ENCODE measurements around the gene SBF1.
"Not testable (repeated sequence)": the region's sequence is repeated elsewhere in the genome, so short reads cannot be mapped to it uniquely, and the experiment has no call there.

Gene SBF1

DNA sequence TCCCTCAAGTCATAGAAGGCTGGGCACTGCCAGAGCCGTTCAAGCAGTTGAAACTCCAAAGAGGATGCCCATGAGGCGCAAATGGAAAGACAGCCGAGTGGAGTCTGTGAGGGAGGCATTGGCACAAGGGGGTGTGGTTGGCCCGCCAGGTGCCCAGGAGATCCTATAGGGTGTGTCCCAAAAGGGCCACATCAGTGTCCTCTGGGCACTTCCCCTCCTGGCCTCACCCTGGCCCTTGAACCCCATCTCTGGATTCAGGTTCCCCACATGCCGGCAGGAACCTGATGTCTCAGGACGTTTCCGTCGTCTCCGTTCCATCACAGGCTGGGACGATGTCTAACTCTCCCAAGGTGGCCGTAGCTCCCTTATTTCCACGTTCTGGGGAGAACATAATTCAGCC is 54.3 kb downstream of the SBF1 start:
- Histone ChIP-seq H3K36me3 (ENCODE audit: control insufficient read depth, insufficient read depth, low read length) (peaks cover 64% of the 10 kb centered on the region), H3K27ac (ENCODE audit: insufficient read depth, low read depth, low read length, poor library complexity, severe bottlenecking) (no peak overlapping the region), H3K4me3 (ENCODE audit: insufficient read depth, low read depth, low read length) (no peak overlapping the region), H3K4me1 (ENCODE audit: control insufficient read depth, insufficient read depth, low read length) (no peaks in the 10 kb centered on the region), H3K9me3 (ENCODE audit: control insufficient read depth, low read length) (no peaks in the 10 kb centered on the region), H3K27me3 (ENCODE audit: control insufficient read depth, insufficient read depth, low read length, poor library complexity, severe bottlenecking) (no peaks in the 10 kb centered on the region)
- WGBS, 2 experiments = 96% methylated on average over 12 of the region's 12 CpGs

DNA sequence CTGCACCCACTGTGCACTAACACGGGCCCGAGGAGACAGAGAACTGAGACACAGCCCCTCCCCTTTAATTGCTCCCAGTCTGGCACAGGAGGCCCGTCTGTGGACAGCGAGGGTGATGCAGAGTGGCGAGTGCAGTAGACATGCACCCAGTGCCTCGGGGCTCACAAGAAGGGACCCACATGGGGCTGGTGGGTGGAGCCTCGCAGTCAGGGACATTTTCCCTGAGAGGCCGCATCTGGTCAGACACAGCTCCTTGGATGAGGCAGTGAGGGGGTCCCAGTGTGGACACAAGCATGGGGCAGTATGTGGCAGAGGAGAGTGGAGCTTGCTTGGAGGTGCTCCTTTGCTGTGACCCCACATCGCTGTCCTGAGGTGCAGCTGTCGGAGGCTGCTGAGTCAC is 54.8 kb downstream of the SBF1 start:
- 96% methylated on average over 10 of the region's 10 CpGs for WGBS, 2 experiments
- peaks cover 63% of the 10 kb centered on the region for H3K36me3 ChIP-seq (ENCODE audit: control insufficient read depth, insufficient read depth, low read length)
- H3K4me1 ChIP-seq (ENCODE audit: control insufficient read depth, insufficient read depth, low read length) = no peaks in the 10 kb centered on the region
- H3K27ac ChIP-seq (ENCODE audit: insufficient read depth, low read depth, low read length, poor library complexity, severe bottlenecking) = no peak overlapping the region
- no peak overlapping the region for H3K4me3 ChIP-seq (ENCODE audit: insufficient read depth, low read depth, low read length)
- H3K27me3 ChIP-seq (ENCODE audit: control insufficient read depth, insufficient read depth, low read length, poor library complexity, severe bottlenecking) = no peaks in the 10 kb centered on the region
- no peaks in the 10 kb centered on the region for H3K9me3 ChIP-seq (ENCODE audit: control insufficient read depth, low read length)

DNA sequence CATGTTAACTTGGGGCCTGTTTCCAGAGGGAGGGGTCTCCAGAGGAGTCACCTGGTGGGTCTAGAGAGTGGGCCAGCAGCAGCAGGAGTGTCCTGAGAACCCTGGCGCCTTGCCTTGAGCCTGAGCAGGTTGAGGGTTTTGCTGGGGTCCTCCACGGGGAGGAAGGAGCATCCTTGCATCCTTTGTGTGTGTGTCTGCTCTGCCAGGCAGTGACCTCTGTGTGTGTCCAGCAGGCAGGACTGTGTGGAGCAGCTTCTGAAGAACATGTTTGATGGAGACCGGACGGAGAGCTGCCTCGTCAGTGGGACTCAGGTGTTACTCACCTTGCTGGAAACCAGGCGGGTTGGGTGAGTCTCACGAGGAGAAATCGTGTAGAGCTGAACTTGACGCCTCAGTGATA is 55.7 kb downstream of the SBF1 start:
- 96% methylated on average over 9 of the region's 9 CpGs for WGBS, 2 experiments
- no peaks in the 10 kb centered on the region for H3K9me3 ChIP-seq (ENCODE audit: control insufficient read depth, low read length)
- no peaks in the 10 kb centered on the region for H3K4me1 ChIP-seq (ENCODE audit: control insufficient read depth, insufficient read depth, low read length)
- H3K27ac ChIP-seq (ENCODE audit: insufficient read depth, low read depth, low read length, poor library complexity, severe bottlenecking) = no peak overlapping the region
- no peak overlapping the region for H3K4me3 ChIP-seq (ENCODE audit: insufficient read depth, low read depth, low read length)
- peaks cover 63% of the 10 kb centered on the region for H3K36me3 ChIP-seq (ENCODE audit: control insufficient read depth, insufficient read depth, low read length)
- no peaks in the 10 kb centered on the region for H3K27me3 ChIP-seq (ENCODE audit: control insufficient read depth, insufficient read depth, low read length, poor library complexity, severe bottlenecking)

DNA sequence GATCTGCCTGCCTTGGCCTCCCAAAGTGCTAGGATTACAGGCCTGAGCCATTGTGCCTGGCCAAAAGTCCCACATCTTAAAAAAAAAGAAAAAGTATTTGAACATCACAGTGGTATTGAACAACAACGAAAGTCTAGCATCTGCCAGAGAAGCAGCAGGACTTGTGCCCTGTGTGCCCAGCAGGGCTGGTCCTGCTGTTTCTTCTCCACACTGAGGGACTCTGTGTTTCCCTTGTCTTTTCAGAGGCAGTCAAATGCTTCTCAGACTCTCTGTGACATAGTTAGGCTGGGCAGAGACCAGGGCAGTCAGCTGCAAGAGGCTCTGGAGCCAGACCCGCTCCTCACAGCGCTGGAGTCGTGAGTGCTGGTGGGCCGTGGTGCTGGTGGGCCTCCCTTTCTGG is 56.2 kb downstream of the SBF1 start:
- Histone ChIP-seq H3K36me3 (ENCODE audit: control insufficient read depth, insufficient read depth, low read length) (peaks cover 65% of the 10 kb centered on the region), H3K4me1 (ENCODE audit: control insufficient read depth, insufficient read depth, low read length) (no peaks in the 10 kb centered on the region), H3K27ac (ENCODE audit: insufficient read depth, low read depth, low read length, poor library complexity, severe bottlenecking) (no peak overlapping the region), H3K4me3 (ENCODE audit: insufficient read depth, low read depth, low read length) (no peak overlapping the region), H3K27me3 (ENCODE audit: control insufficient read depth, insufficient read depth, low read length, poor library complexity, severe bottlenecking) (no peaks in the 10 kb centered on the region), H3K9me3 (ENCODE audit: control insufficient read depth, low read length) (no peaks in the 10 kb centered on the region)
- WGBS, 2 experiments = 93 to 97% methylated on average over 5 of the region's 5 CpGs

DNA sequence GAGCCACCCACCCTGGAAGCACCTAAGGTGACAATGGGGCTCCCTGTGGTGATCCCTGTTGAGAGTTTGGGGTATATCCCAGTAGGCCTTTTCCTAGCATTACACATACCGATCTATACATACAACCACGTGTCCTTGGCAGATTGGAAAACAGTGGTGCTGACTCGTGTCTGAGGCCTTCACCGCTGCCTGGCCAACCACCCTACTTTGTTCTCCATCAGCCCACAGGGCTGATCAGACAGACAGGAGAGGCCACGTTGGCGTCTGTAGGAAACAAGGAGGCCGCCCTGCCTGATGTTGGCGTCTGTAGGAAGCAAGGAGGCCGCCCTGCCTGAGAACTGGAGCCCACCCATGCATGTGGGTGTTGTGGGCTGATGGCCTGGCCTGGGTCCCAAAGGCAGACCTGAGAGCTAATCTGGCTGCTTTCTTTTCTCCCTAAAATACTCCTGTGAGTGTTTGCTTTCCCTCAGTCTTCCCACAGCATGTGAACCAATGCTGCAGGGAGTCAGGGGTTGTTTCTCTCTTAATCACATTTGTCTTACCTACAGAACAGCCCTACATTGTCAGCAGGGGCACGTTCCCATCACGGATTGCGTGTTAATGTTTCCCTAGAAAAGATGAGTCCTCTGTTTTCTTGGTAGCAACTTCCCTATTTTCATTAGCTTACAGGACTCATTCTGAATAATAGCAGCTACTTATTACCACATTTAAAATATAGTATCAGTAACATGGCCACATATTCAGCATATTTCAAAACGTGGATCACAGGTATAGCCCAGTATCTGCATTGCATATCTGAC is 57.2 kb downstream of the SBF1 start:
- 96% methylated on average over 13 of the region's 13 CpGs for WGBS, 2 experiments
- H3K9me3 ChIP-seq (ENCODE audit: control insufficient read depth, low read length) = no peaks in the 10 kb centered on the region
- H3K4me3 ChIP-seq (ENCODE audit: insufficient read depth, low read depth, low read length) = no peak overlapping the region
- H3K27me3 ChIP-seq (ENCODE audit: control insufficient read depth, insufficient read depth, low read length, poor library complexity, severe bottlenecking) = no peaks in the 10 kb centered on the region
- H3K4me1 ChIP-seq (ENCODE audit: control insufficient read depth, insufficient read depth, low read length) = no peaks in the 10 kb centered on the region
- no peak overlapping the region for H3K27ac ChIP-seq (ENCODE audit: insufficient read depth, low read depth, low read length, poor library complexity, severe bottlenecking)
- peaks cover 61% of the 10 kb centered on the region for H3K36me3 ChIP-seq (ENCODE audit: control insufficient read depth, insufficient read depth, low read length)

DNA sequence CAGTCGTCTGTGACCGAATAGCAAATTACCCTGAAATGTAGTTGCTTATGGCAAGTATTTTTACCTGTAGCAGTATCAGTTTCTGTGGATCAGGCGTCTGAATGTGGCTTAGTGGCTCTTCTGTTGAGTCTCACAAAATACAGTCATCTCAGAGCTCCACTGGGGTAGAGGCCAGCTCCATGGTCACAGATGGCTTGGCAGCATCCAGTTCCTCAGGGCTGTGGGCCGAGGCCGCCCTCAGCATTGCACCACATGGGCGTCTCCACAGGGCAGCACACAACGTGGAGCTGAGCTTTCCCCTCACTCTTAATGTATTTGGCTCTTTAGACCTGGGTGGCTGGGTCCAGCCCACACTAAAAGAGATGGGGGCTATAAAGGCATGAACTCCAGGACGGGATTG is 57.8 kb downstream of the SBF1 start:
- H3K27ac ChIP-seq (ENCODE audit: insufficient read depth, low read depth, low read length, poor library complexity, severe bottlenecking) = no peak overlapping the region
- no peaks in the 10 kb centered on the region for H3K27me3 ChIP-seq (ENCODE audit: control insufficient read depth, insufficient read depth, low read length, poor library complexity, severe bottlenecking)
- 96 to 98% methylated on average over 8 of the region's 8 CpGs for WGBS, 2 experiments
- H3K9me3 ChIP-seq (ENCODE audit: control insufficient read depth, low read length) = no peaks in the 10 kb centered on the region
- no peaks in the 10 kb centered on the region for H3K4me1 ChIP-seq (ENCODE audit: control insufficient read depth, insufficient read depth, low read length)
- H3K4me3 ChIP-seq (ENCODE audit: insufficient read depth, low read depth, low read length) = no peak overlapping the region
- peaks cover 55% of the 10 kb centered on the region for H3K36me3 ChIP-seq (ENCODE audit: control insufficient read depth, insufficient read depth, low read length)

GRCh38 chr22:50415426-50415825 is 59.4 kb downstream of the SBF1 start:
- H3K36me3 ChIP-seq (ENCODE audit: control insufficient read depth, insufficient read depth, low read length) = peaks cover 48% of the 10 kb centered on the region
- no peaks in the 10 kb centered on the region for H3K9me3 ChIP-seq (ENCODE audit: control insufficient read depth, low read length)
- H3K27ac ChIP-seq (ENCODE audit: insufficient read depth, low read depth, low read length, poor library complexity, severe bottlenecking) = no peak overlapping the region
- no peak overlapping the region for H3K4me3 ChIP-seq (ENCODE audit: insufficient read depth, low read depth, low read length)
- no peaks in the 10 kb centered on the region for H3K27me3 ChIP-seq (ENCODE audit: control insufficient read depth, insufficient read depth, low read length, poor library complexity, severe bottlenecking)
- H3K4me1 ChIP-seq (ENCODE audit: control insufficient read depth, insufficient read depth, low read length) = no peaks in the 10 kb centered on the region
- WGBS, 2 experiments = 95 to 98% methylated on average over 12 of the region's 12 CpGs

GRCh38 chr22:50414476-50415248 is 60.2 kb downstream of the SBF1 start:
- WGBS, 2 experiments = 95 to 96% methylated on average over 31 of the region's 31 CpGs
- Histone ChIP-seq H3K4me1 (ENCODE audit: control insufficient read depth, insufficient read depth, low read length) (no peaks in the 10 kb centered on the region), H3K4me3 (ENCODE audit: insufficient read depth, low read depth, low read length) (no peak overlapping the region), H3K27ac (ENCODE audit: insufficient read depth, low read depth, low read length, poor library complexity, severe bottlenecking) (no peak overlapping the region), H3K36me3 (ENCODE audit: control insufficient read depth, insufficient read depth, low read length) (peaks cover 41% of the 10 kb centered on the region), H3K27me3 (ENCODE audit: control insufficient read depth, insufficient read depth, low read length, poor library complexity, severe bottlenecking) (no peaks in the 10 kb centered on the region), H3K9me3 (ENCODE audit: control insufficient read depth, low read length) (no peaks in the 10 kb centered on the region)

DNA sequence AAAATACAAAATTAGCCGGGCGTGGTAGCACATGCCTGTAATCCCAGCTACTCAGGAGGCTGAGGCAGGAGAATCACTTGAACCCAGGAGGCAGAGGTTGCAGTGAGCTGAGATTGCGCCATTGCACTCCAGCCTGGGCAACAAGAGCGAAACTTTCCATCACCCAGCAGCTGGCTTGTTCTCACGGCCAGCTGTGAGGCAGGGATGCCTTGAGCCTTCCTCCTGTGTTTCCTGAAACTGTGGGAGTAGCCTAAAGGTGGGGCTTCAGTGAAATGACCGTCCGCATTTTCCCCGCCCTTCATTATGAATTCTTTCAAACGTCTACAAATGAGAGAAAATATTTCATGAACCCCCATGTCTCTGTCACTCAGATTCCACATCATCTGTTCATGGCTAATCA is 65.9 kb downstream of the SBF1 start:
- H3K27ac ChIP-seq (ENCODE audit: insufficient read depth, low read depth, low read length, poor library complexity, severe bottlenecking); H3K4me3 ChIP-seq (ENCODE audit: insufficient read depth, low read depth, low read length); H3K4me1 ChIP-seq (ENCODE audit: control insufficient read depth, insufficient read depth, low read length); H3K9me3 ChIP-seq (ENCODE audit: control insufficient read depth, low read length); H3K36me3 ChIP-seq (ENCODE audit: control insufficient read depth, insufficient read depth, low read length); H3K27me3 ChIP-seq (ENCODE audit: control insufficient read depth, insufficient read depth, low read length, poor library complexity, severe bottlenecking): not testable (repeated sequence)
- WGBS, 2 experiments = 93 to 94% methylated on average over 9 of the region's 9 CpGs

GRCh38 chr22:50408311-50408710 is 66.5 kb downstream of the SBF1 start:
- no peaks in the 10 kb centered on the region for H3K27me3 ChIP-seq (ENCODE audit: control insufficient read depth, insufficient read depth, low read length, poor library complexity, severe bottlenecking)
- WGBS, 2 experiments = 97% methylated on average over 13 of the region's 13 CpGs
- no peak overlapping the region for H3K4me3 ChIP-seq (ENCODE audit: insufficient read depth, low read depth, low read length)
- no peak overlapping the region for H3K27ac ChIP-seq (ENCODE audit: insufficient read depth, low read depth, low read length, poor library complexity, severe bottlenecking)
- H3K36me3 ChIP-seq (ENCODE audit: control insufficient read depth, insufficient read depth, low read length) = peaks cover 1% of the 10 kb centered on the region
- no peaks in the 10 kb centered on the region for H3K9me3 ChIP-seq (ENCODE audit: control insufficient read depth, low read length)
- no peaks in the 10 kb centered on the region for H3K4me1 ChIP-seq (ENCODE audit: control insufficient read depth, insufficient read depth, low read length)

All from ectodermal cell (in vitro differentiated cells).